NCI-H446 treated with DMSO at 0.1 percent for 48 hours (cell line): ENCODE results near the gene HDAC4.

ENCODE experiments used
- DNase-seq: peaks from one replicate; lab custom pipeline; 2025; lab: John Stamatoyannopoulos, UW

The HDAC4 gene

GRCh38 chr2:239167011-239167673, 233.7 kb downstream of the HDAC4 start:
- no peak for DNase-seq

- no peak for DNase-seq
Observed at GRCh38 chr2:239166201-239166834, 234.5 kb downstream of the HDAC4 start.

DNA sequence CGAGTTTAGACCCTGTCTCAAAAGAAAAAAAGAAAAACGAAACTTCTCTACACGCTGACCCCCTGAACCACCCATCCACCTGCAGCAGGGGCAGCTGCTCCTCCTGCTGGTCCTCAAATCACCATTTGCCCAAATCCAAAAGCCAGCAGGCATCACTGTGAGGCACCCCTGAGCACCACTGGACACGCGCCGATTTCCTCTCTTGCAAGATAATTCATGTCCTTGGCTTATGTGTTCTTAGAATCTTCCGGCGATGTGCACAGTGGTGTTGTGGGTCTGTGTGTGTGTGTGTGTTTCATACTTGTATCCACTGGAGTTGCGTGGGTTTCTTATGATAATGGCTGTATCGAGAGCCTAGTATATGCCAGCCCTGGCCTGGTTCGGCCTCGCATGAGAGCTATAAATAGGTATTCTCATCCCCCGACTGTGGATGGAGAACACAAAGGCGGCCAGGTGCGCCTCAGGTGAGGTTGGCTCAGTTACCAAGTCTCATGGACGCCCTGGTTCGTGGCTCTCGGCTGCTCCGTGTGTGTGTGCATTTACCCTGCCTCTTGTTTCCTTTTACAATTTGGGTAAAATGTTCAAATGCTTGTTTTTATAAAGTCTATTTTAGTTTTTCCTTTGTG, 235.5 kb downstream of the HDAC4 start:
- no peak for DNase-seq

DNA sequence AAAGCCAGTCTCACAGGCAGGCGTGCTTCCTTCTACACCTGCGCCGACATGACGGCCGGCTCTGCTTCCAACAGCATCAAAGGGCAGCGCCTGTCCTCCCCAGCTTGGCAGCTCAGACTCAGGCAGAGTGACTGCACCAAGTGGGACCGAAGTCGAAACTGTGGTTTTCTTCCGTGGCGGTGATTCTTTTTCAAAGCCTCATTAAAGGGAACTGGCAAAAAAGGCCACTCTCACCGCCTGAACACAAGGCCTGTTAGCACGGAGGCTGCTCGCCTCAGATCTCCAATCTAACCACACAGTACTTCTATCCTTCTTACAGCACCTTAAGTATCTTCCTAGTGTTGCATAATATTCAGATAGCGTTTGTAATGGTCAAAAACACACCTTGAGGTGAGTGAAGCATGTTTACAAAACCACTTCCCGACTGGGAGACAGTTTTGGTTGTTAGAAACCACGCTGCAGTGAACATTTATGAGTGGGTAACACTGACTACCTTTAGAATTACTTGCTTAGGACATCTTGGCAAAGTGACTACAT, 236.4 kb downstream of the HDAC4 start:
- DNase-seq = no peak

GRCh38 chr2:239163688-239164334, 237.0 kb downstream of the HDAC4 start:
- DNase-seq = no peak

DNA sequence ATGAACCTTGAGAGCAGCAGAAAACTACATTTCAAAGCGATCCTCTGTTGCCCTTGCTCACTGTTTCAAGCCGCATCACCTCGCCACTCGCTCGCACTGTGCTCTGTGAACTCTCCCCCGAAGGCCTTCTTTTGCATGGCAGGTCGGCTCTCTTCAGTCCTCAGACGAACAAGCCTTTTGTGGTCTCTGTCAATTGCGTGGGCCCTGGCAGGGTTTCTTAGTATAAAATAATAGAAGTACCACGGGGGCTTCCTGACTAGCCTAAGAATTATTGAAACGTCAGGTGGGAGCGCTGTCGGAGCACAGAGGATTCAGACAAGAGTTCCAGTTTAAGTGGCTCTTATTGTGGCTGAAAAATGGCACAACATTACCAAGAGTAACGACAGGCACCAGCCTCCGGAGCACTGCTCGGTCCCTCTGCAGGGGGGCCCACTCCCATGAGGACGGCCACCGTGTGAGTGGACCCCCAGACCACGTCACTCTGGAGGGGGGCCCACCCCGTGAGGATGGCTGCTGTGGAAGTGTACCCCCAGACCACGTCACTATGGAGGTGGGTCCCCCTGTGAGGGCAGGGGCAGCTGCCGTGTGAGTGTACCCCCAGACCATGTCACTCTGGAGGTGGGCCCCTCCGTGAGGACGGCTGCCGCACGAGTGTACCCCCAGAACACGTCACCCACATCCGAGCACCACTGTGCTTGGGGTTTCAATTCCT, 237.7 kb downstream of the HDAC4 start:
- DNase-seq = no peak

- no peak for DNase-seq
Observed at GRCh38 chr2:239162141-239162821, 238.5 kb downstream of the HDAC4 start.

GRCh38 chr2:239161711-239162140, 239.1 kb downstream of the HDAC4 start:
- no peak for DNase-seq

DNA sequence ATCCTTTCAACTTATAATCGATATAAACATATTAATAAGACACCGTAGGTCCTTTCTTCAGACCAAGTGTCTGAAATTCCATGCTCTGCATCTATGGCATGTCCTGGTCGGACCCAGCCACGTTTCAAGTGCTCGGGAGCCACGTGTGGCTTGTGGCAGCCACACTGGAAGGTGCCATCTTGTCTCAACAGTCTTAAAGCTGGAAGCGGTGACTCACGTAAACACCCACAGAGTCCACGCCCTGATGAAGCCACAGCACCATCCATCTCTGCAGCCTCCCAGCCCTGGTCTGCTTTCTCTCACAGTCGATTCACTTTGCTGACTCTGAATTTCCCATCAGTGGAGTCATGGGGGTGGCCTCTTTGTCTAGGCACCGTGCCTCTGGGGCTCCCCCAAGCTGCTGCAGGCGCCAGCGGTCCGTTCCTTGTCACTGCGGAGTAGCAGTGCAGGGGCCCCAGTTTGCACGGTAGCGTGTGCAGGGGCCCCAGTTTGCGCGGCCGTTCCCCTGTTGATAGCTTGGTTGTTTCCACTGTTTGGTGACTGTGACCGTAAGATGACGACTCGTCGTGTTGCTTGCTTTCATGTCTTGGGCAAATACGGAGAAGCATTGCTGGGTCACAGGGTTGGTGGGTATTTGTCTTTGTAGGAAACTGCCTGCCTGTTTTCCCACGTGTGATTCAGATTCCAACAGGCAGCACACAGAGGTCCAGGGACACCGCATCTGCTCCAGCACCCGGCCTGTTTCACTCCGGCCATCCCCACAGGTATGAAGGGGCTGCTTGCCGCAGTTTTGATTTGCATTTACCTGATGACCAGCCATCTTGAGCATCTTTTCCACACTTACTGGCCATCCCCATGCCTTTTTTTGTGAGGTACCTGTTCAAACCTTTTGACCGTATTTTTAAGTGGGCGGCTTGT, 240.3 kb downstream of the HDAC4 start:
- DNase-seq = no peak

GRCh38 chr2:239159476-239159911, 241.3 kb downstream of the HDAC4 start:
- DNase-seq = no peak

GRCh38 chr2:239158641-239159475, 242.0 kb downstream of the HDAC4 start:
- DNase-seq = no peak

GRCh38 chr2:239157771-239158170, 243.0 kb downstream of the HDAC4 start:
- DNase-seq = no peak

DNA sequence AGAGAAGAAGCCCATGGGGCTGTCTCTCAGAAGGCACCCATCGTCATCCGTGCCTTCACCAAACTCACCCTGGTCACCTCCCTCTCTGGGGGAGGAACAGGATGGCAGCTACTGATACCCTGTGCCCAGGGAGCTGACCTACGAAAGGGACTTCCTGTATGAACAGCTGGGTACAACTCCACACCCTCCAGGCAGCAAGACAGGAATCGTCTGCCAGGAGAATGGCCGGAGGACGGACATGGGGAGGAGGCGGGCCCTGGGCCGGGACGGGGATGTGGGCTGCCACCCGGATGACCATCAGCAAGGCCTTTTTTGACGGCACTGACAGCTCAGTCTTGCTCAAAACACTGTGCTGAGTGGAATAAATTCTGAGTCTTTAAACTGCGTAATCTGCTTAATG, 243.6 kb downstream of the HDAC4 start:
- DNase-seq = no peak

DNA sequence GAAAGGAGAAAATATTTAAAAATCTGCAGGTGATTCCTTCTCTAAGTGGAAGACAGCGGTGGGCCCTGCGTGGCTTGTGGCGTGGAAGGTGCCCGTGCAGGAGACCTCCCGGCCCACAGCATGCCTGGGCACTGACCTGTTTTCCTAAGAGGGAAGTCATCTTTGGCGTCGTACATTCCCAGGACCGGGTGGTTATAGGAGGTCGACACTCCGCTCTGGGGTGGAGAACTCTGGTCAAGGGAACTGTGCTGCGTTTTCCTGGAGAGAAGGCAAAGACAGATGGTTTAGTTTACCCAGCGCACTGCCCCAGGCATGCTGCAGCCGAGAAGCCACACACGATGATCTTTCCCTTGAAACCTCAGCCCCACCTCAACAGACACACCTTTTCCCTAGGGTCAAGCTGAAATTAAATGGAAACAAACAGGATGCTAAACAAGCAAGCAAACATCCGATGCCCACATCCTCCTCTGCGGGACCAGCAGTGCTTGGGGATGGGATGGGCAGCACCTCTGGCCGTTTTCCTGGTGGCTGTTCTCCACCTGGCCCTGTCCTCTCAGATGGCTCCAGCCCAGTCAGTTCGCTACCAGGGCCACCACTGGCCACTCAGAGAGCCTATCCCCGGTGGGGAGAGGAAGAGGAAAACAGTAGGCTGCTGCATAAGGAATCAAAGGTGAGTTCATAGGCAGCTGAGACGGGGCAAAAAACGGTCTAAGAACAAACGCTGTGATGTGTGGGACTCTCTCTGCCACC, 244.1 kb downstream of the HDAC4 start:
- DNase-seq = no peak

DNA sequence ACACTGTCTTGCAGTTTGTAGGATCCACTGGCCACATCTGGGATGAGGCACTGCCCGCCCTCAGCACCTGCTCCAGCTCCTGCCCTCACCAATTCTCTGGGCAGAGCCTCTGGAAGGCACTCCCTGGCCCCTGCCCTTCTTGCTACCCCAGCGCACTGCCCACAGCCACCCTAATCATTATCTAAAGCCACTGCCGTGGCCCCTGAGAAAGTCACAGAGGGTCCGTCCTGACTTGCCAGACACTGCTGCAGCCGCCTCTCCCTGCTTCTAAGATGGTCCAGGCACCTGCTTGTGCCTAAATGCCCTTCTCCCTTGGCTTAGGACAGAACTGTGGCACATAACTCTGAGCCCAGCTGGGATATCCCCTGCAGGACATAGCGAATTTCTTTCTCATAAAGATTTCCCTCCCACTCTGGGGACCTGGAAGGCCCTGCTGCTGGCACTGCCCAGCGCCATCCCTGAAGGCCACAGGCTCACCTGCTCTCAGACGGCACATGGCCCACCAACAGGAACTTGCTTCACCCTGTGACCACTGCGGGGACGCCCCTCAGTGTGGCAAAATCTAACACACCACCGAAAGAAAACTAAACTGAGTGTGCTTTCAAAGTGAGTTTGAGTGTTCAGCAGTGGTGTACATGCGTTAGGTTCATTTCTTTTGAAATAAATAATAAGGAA, 244.9 kb downstream of the HDAC4 start:
- no peak for DNase-seq

DNA sequence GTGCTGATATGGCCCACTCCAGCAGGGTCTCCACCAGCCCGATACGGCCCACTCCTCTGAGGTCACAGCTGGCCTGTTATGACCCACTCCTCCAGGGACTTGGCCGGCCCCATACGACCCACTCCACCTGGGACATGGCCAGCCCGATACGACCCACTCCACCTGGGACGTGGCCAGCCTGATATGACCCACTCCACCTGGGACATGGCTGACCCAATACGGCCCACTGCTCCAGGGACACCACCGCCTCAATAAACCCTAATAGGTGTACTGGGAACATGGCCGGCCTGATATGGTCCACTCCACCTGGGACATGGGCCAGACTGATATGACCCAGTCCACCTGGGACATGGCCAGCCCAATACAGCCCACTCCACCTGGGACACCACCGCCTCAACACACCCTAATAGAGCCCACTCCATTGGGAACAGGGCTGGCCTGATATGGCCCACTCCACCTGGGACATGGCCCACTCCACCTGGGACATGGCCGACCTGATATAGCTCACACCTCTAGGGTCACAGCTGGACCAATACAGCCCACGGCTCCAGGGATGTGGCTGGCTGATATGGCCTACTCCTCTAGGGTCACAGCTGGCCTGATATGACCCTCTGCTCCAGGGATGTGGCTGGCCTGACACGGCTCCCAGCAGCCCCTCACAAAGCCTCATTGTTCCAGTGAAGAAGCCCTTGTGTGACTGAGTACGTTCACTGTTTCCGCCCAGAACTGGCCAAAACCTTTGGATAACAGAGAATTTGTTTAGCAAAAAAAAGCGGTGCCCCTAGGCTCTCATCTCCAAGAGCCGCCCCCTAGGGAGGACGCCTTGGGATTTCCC, 245.6 kb downstream of the HDAC4 start:
- DNase-seq = no peak
